DMS 273 treated with DMSO at 0.1 percent for 48 hours (cell line): ENCODE measurements around the gene MS4A10.
A peak's percentile ranks its signal among the peaks of the same experiment; 100 is the strongest.

Experiments
- DNase-seq: peaks from one replicate; lab custom pipeline; 2025; lab: John Stamatoyannopoulos, UW

The MS4A10 gene

DNA sequence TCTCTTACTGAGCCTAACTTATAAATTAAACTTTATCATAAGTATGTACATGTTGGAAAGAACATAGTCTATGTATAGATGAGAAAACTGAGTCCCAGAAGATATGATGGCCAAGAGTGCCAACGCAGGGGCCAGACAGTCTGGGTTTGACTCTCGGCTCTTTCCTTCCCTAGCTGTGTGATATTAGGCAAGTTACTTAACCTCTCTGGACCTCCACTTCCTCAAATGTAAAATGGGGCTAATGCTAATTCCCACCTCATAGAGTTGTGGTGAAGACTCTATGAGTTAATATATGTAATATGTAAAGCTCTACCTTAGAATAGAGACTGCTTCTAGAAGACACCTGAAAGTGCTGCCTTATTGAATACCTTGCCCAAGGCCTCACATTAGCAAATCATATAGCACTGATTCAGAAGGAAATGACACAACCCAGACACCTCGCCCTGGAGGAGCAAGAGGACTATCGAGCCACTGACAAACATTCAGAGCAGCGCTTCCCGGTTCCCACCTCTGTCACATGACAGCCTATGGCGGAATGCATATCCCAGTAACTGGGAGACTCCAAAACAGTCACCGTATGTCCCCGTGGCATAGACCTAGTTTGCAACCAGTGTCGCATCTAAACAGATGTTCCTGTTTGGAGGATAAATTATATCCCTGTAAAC is 45.5 kb downstream of the MS4A10 start:
- DNase-seq = no peak

DNA sequence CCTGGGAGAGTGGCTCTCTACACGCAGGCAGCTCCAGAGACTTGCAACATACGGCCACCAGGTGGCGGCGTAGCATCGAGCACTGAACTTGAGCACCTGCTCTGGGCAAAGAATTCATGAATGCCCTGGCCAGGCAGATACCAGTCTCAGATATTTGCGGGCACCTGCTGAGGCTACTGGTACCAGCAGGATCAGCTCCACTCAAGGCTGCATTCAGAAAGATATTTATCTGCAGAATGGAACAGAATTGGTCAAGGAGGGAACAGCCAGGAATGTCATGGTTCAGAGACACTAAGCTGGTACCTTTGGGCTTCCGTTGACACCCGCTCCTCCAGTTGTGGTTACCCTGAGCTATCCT is 46.0 kb downstream of the MS4A10 start:
- DNase-seq = peak; percentile 52

DNA sequence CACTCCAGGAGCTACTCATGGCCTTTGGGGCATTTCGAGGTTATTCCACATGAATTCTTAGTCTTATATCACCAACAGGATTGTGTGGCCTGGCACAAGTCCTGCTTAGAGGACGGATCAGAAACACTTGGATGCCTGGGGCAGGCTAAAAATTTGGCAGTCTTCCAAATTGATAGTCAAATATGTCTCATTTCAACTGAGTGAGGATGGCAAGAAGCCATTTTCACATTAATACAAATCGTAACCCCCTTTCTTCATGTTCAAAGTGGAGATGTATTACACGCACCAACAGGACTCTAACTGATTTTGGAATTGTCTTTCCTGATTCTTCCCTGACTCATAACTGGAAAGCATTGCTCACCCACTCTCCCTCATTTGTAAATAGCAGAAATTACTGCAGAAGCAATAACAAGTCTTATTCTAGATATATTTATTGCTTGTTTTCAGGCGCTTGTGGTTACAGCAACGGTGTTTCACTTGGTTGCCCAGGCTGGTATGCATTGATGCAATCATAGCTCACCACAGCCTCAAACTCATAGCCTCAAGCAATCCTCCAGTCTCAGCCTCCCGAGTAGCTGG is 46.5 kb downstream of the MS4A10 start:
- DNase-seq = no peak

DNA sequence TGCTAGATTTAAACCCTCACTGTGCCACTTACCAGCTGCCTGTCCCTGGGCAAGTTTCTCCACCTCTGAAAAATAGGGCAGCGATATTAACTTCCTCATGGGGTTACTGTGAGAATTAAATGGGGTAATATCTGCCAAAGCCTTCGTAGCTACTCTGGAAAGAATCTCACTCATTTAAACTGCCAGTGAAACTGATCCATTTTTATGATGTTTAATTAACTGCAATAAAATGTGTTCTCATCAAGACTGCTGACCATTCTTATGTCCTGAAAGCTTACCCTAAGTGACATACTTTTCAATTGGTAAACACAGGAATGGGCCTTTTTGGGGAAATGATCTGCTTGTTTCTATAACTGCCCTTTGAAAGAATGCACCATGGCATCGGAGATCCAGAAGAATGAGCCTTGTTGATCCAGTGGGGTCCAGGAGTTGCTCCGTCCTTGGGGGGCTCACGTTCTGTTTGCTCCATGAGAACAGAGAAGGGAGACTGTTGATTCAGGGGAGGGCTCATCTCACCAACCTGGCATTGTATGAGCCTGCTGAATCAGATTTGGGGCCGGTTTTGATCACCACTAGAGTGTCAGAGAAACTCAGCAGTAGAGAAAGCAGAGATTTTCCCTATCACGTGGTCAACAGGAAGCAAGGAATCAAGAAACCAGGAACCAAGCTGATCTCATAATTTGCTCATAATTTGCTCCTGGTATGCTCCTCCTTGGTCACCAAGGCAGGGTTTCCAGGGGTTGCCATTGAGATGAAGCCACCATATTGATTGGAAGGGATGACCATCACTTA is 49.8 kb downstream of the MS4A10 start:
- DNase-seq = no peak

DNA sequence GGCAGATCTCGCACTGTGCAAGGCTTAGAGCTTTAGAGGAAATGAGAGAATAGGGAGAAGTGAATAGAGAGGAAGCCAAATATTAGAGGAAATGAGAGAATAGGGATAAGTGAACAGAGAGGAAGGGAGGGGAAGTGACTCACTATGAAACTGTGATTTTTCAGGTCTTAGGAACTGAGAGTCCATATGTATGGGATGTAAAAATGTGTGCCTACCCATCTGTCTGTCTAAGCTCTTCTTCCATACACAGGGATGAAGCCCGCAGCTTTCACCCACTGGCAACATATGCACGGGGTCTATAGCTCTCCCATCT is 50.4 kb downstream of the MS4A10 start:
- DNase-seq = no peak

DNA sequence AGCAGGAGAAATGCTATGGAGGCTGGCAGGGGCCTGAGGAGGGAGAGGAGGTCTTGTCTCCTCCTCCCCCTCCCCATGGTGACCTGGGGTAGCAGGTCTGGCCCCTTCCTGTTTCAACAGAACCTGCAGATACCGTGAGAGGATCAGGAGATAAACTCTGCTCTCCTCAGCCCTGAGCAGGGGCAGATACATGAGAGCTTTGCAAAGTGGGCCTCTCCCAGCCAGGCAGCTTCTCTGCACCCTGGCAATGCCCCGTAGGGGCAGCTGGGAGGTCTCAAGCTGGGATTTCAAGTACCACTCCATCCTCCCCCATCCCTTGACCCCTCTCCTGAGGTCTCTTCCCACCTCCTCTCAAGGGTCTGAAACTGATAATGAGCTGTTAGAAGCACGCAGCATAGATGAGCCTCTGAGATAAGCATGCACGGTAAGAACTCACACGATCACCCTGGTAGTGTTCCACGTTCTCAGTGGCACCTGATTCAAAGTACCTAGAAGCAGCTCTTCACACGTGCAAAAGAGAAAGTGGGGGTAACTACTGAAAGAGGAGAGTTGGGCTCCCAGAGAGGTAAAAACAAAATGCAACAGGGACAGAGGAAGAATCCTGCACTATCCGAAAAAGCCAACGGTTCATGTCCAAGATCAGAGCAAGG is 51.9 kb downstream of the MS4A10 start:
- no peak for DNase-seq

DNA sequence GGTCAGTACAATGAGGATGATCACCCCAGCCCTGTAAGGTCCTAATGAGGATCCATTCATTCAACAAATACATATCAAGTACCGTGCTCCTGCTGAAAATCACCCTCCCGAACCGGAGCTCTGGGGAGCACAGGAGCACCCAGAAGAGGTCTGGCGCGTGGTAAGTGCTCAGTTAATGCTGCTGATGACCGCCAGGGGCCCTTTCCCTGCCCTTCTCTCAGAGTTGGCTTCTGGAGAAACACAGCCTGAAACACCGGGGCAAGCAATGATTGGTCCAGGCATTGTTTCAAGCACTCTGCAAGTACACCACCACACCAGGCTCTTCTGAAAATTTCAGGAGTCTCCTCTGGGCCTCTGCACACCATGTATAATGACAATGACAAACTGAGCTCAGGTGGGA is 53.0 kb downstream of the MS4A10 start:
- no peak for DNase-seq

DNA sequence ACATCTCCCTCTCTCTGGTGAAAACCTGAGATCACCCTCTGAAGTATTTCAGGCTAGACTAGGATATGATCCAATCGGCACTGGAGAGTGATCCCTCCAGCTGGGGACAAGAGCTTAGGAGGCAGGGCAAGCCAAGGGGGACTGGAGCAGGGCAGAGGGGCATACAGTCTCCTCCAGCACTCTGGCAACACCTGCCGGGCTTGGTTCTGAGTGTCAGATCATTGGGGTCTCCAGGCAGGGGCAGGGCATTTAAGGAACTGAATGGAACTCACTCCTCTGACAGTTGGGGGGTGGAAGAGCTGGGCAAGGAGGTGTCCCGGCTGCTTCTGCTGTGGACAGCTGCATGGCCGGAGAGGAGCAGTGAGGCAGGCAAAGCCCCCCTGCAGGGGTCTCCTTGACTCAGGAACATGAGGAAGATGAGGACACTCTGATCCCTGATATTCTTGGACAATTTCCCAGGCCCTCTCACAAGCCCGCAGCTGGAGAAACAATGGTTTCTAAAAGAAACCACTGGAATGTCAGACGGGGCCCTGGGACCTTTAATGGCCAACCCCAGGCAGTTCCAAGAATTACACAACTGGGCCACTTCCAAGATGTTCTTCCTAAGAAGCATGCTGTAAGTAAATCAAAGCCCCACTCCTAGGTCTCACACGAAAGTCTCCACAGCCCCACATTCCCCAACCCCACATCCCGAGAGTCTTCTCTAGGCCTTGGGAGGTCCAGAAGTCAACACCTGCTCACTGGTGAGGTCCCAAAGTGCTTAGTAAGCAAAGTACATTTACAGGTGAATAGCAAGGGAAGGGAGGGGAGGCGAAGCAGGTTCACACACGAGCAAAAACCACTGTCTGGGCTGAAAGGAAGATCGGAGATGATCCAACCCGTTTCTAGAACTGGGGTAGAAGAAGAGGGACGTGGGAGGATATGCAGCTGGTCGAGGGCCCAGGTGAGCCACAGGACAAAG is 55.6 kb downstream of the MS4A10 start:
- no peak for DNase-seq

DNA sequence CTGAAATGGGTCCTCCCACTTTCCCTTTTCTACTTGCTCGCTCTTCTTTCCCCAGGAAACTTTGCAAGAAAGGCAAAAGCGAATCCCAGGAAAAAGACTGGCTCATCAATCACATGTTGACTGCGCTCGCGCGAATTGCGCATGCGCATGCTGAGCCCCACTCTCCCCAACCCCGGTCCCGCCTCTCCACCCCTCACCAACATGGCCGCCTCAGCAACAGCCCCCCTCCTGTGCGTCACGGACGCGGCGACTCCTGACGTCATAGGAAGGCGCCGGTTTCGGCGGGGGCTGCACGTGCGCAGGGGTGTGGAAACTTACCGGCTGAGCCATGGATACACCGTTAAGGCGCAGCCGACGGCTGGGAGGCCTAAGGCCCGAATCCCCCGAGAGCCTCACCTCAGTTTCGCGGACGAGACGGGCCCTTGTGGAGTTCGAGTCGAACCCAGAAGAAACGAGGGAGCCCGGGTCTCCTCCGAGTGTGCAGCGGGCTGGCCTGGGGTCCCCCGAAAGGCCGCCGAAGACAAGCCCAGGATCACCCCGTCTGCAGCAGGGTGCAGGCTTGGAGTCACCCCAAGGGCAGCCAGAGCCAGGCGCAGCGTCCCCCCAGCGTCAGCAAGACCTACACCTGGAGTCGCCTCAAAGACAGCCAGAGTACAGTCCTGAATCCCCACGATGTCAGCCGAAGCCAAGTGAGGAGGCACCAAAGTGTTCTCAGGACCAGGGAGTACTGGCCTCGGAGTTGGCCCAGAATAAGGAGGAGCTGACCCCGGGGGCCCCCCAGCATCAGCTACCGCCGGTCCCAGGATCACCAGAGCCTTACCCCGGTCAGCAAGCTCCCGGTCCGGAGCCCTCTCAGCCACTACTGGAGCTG is 56.9 kb downstream of the MS4A10 start, which contains the start of gene CCDC86:
Gene CCDC86, plus strand, starts transcription at position 317 of the 871 bp plus-strand sequence. Its CDS starts 12 bp downstream, at position 329.
- peak; percentile 67 for DNase-seq

DNA sequence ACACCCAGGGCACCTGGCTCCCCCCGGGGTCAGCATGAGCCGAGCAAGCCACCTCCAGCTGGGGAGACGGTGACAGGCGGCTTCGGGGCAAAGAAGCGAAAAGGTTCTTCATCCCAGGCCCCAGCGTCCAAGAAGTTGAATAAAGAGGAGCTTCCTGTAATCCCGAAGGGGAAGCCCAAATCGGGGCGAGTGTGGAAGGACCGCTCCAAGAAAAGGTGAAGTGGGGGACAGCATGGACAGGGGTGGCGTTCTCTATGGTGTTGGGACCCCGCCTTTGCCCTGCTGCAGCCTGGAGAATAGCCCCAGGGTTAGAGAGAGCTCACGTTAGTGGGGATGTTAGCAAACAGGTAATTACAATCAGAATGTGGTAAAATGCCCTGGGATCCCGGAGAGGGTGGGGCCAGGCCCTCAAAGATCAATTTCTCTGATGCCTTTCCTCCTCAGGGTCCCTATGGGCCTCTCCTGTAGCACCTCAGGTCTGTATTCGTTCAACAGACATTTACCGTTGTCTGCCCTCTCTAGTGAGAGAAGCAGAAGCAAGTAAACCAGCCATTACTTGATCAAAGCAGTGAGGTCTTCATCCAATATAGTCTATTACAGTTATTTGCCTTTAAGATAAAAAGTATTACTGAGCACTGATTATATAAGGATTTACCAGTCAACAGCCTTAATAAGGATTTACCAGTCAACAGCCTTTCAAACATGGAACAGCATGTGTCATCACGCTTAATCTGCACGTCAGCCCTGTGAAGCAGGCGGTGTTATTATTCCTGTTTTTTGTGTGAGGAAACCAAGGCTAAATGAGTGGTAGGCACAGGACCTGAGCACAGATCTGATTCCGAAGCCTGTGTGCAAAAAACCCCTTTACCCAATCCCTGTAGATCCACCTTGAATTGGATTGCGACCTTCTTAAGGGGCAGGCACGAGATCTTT is 57.8 kb downstream of the MS4A10 start:
- no peak for DNase-seq

DNA sequence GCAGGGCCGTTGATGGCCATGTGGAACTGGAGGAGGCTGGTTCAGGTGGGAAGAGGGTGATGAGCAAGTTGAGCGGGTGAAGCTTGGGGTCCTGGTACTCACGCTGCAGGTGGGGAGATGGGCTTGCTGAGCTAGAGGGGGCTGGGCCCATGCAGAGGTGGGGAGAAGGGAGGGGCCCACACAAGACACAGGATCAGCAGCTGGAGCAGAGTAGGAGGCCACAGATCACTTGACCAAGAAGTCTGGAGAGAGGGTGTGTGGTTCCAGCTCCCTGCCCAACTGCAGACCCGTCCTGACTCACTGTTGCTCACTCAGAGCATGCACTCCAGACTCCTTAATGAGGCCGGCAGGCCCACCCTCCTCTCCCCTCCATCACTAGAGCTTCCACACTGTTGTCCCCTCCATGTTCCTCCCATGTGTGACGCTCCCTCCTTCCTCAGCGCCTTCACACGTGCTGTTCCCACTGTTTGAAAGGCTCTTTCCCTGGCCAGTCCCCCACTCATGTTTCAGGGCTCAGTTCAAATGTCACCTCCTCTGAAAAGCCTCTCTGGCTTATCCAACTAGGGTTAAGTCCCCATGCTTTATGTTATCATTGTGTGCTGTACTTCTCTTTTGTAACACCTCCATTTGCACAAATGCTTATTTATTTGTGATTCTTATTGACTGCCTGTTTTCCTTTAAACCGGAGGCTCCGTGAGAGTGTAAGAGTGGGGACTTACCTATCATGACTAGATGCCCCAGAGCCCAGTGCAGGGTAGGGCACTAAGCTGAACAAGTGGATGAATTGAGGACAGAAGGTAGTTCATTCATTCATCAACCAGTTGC is 59.1 kb downstream of the MS4A10 start:
- DNase-seq = no peak

DNA sequence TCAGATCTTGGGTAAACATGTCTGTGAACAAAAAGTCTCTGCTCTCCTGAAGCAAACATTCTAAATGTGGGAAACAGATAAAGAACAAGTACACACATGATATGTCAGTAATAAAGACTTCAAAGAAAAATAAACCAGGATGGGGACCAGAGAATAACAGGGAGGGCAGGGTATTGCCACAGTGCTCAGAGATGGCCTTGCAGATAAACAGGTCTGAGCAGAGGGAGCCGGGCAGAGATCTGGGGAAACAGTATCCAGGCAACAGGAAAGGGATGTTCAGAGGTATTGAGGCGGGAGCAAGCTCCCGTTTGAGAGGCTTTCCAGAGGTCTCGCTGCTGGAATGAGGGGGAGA is 59.7 kb downstream of the MS4A10 start:
- no peak for DNase-seq

DNA sequence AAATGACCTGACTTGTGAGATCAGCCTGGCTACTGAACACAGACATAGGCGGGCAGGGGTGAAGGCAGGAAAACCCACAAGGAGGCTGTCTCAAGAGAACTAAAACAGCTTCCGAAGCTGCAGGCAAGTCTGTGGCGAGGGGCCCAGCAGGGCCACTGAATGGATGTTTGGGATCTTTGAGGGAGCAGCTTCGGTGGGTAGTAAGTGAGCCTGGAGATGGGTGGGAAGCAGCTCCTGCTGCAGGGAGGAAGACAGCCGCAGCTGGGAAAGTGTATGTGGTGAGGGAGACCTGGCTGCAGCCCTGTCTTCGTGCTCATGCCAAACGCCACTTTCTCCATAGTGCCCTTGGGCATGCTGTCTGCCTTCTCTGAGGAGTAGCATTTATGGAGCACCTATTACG is 60.2 kb downstream of the MS4A10 start:
- no peak for DNase-seq

DNA sequence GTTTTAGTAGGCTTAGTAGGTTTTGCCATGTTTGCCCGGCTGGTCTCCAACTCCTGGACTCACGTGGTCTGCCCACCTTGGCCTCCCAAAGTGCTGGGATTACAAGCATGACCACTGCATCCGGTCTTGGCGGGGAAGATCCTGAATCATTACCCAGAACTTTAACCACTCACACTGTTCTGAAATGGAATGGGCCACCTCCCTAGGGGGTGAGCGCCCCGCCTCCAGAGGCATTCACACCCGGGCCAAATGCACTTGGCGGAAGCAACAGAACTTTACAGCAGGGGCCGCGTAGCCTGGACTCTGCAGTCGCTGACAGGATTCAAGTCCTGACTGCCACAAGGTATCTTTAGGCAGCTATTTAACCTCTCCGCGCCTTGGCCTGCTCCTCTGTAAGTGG is 62.1 kb downstream of the MS4A10 start:
- no peak for DNase-seq

DNA sequence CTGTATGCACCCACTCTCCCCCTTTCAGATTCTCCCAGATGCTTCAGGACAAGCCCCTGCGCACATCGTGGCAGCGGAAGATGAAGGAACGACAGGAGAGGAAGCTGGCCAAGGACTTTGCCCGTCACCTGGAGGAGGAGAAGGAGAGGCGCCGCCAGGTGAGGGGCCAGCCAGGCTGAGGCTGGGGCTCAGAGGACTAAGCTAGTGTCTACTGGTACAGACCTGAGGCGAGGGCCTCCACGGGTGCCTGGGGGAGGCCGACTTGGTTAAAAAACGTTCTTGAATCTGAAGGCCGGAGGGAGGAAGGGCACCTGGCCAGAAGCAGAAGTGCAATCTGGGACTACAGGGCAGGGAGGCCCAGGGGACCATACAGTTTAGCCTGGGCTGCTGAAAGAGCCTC is 62.8 kb downstream of the MS4A10 start:
- DNase-seq = no peak

DNA sequence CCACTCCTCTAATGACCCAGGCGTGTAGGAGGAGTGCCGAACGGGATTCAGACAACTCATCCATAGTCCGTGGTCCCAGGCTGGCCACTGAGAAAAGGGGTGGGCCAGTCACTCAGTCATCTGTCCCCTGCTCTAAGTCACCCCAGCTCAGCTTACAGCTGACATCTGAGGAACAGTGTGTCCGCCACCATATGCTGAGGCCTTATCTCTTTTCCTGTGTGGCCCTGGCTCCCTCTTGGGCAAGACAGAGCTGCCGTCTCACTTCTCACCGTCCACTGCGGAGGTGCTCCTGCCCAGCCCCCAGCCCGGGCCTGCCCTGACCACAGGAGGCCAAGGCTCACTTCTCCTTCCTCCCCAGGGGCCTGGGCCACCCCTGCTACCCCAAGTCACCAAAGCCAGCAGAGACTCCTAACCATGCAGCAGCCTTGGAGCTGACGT is 63.6 kb downstream of the MS4A10 start:
- DNase-seq = no peak

DNA sequence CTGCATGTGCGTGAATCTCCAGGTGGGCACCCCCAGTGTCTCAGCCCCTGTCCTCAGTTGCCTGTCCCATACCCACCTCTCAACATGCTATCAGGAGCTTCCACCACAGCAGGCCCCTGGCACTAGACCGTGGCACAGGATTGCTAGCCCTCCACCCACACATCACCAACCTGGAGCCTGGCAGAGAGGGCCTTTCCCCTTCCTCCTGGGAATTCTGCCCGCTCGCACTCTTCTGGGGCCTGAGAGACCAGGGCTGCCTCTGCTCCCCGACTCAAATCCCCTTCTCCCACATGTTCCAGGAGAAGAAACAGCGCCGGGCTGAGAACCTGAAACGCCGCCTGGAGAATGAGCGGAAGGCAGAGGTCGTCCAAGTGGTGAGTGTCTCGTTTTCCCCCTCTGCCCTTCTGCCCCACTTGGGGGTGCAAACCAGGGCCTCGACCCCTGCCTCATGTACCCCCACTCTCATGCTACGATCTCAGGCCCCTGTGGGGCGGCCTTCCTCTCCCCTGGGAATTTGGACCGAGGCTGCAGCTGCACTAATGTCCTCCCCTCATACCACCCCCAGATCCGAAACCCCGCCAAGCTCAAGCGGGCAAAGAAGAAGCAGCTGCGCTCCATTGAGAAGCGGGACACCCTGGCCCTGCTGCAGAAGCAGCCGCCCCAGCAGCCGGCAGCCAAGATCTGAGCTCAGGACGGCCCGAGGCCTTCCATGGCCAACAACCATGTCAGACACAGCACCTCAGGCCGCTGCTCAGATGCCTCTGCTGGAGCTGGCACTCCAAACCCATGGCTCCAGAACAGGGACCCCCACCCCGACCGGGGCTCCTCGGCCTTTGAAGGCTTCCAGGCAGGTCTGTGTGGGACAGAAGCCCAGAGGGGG is 64.7 kb downstream of the MS4A10 start:
- no peak for DNase-seq
